ENCODE data around the gene LZTS3. TPM values are rescaled to one million over a fixed set of nuclear protein-coding genes. Genes with fewer than 3 reads are reported as not detected.
"Not testable (repeated sequence)": the region's sequence is repeated elsewhere in the genome, so short reads cannot be mapped to it uniquely, and the experiment has no call there.

LZTS3 gene
- total and polyA plus RNA-seq, 4 donors: 8.8 to 18.6 (median 13.1) TPM

DNA sequence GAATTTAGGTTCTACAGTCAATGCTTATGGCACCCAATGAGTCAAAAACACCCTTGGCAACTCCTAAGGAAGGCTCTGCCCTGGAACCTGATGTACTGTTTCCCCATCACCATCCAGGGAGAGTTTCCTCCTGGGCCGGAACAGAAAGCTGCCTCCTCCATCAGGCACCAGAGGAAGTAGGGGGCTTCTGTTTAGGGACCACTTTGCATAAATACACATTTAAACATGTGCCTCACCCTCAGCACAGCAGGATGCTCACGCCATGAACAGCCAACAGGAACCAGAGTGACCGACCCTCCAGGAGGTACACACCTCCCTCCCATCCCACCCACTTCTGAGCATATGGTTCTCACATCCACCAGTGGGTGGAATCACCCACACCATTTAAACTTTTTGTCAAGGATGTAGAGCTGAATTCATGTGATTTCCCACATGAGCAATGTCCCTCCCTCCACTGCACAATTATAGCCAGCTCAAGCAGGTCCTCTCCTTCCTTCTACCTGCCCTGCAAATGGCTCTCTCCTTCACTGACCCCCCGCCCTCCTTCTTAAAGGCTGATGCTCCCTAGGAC, 16.3 kb upstream of the LZTS3 start:
- Histone ChIP-seq H3K9me3 (ENCODE audit: control insufficient read depth in 4 of 4, insufficient read depth in 3 of 4, low read length in 3 of 4) (peaks cover 0 to 2% (median 0%) of the 10 kb centered on the region in 4 donors), H3K4me3 (no peak overlapping the region), H3K4me1 (ENCODE audit: control insufficient read depth in 5 of 5, insufficient read depth in 5 of 5, low read length in 5 of 5) (no peaks in the 10 kb centered on the region), H3K27ac (ENCODE audit: low read depth in 1 of 2, low read length in 1 of 2) (no peak overlapping the region), H3K9ac (ENCODE audit: insufficient read depth in 1 of 2, low read length in 2 of 2) (no peak overlapping the region), H3K36me3 (ENCODE audit: control insufficient read depth in 4 of 4, insufficient read depth in 4 of 4, low read length in 4 of 4) (peaks cover 11 to 44% (median 18%) of the 10 kb centered on the region in 4 donors), H3K27me3 (ENCODE audit: control insufficient read depth in 3 of 3, insufficient read depth in 3 of 3, low read length in 2 of 3) (no peaks in the 10 kb centered on the region)
- whole genome bisulfite sequencing, 2 donors: 89 to 91% methylated on average over 4 of the region's 4 CpGs
- ATAC-seq (ENCODE audit: insufficient read depth, low FRiP score) (no peak), DNase-seq (no peak)
- TF ChIP-seq, protein P1, sequence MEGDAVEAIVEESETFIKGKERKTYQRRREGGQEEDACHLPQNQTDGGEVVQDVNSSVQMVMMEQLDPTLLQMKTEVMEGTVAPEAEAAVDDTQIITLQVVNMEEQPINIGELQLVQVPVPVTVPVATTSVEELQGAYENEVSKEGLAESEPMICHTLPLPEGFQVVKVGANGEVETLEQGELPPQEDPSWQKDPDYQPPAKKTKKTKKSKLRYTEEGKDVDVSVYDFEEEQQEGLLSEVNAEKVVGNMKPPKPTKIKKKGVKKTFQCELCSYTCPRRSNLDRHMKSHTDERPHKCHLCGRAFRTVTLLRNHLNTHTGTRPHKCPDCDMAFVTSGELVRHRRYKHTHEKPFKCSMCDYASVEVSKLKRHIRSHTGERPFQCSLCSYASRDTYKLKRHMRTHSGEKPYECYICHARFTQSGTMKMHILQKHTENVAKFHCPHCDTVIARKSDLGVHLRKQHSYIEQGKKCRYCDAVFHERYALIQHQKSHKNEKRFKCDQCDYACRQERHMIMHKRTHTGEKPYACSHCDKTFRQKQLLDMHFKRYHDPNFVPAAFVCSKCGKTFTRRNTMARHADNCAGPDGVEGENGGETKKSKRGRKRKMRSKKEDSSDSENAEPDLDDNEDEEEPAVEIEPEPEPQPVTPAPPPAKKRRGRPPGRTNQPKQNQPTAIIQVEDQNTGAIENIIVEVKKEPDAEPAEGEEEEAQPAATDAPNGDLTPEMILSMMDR (IDR thresholded peaks at IDR 0.05; ENCODE audit: control extremely low read depth, extremely low read depth): no peak

DNA sequence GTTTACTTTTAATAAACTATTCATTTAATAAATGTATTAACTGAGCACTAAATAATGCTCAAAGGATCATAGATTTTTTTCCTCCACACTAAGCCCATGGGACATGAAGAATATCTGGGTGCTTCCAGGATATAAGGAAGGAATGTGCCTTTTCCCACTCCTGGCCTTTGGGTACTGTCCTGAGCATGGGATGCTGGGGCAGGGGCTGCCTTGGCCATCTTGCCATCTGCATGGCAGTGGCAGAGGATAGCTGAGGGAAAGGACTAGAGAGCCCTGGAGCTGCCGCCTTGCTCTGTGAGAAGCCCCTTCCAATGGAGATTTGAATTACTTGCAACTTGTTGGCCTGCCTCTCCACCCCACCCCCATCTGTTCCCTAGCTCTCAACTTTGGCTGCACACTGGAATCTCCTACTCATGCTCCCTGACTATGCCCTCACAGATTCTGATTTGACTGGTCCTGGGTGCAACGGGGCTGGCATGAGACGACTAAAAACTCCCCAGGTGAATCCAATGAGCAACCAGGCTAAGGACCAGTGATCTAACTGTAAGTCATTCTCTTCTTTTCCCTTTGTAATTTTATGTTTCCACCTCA, 15.6 kb upstream of the LZTS3 start:
- ATAC-seq (ENCODE audit: insufficient read depth, low FRiP score) (no peak), DNase-seq (no peak)
- TF ChIP-seq, protein P1 (IDR thresholded peaks at IDR 0.05; ENCODE audit: control extremely low read depth, extremely low read depth): no peak
- no peaks in the 10 kb centered on the region for H3K9me3 ChIP-seq (ENCODE audit: control insufficient read depth in 4 of 4, insufficient read depth in 3 of 4, low read length in 3 of 4)
- no peaks in the 10 kb centered on the region for H3K4me1 ChIP-seq (ENCODE audit: control insufficient read depth in 5 of 5, insufficient read depth in 5 of 5, low read length in 5 of 5)
- no peak overlapping the region for H3K4me3 ChIP-seq
- no peaks in the 10 kb centered on the region for H3K27me3 ChIP-seq (ENCODE audit: control insufficient read depth in 3 of 3, insufficient read depth in 3 of 3, low read length in 2 of 3)
- no peak overlapping the region for H3K9ac ChIP-seq (ENCODE audit: insufficient read depth in 1 of 2, low read length in 2 of 2)
- no peak overlapping the region for H3K27ac ChIP-seq (ENCODE audit: low read depth in 1 of 2, low read length in 1 of 2)
- 88 to 95% methylated on average over 3 of the region's 3 CpGs for WGBS, 2 donors
- H3K36me3 ChIP-seq (ENCODE audit: control insufficient read depth in 4 of 4, insufficient read depth in 4 of 4, low read length in 4 of 4): peaks cover 4 to 36% (median 13%) of the 10 kb centered on the region in 4 donors

DNA sequence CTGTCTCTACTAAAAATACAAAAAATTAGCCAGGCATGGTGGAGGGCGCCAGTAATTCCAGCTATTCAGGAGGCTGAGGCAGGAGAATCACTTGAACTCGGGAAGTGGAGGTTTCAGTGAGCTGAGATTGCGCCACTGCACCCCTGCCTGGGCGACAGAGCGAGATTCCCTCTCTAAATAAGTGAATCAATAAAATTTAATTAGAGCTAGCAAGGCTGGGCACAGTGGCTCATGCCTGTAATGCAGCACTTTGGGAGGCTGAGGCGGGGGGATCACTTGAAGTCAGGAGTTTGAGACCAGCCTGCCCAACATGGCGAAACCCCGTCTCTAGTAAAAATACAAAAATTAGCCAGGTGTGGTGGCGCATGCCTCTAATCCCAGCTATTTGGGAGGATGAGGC, 14.5 kb upstream of the LZTS3 start:
- H3K9me3 ChIP-seq (ENCODE audit: control insufficient read depth in 4 of 4, insufficient read depth in 3 of 4, low read length in 3 of 4); H3K9ac ChIP-seq (ENCODE audit: insufficient read depth in 1 of 2, low read length in 2 of 2); H3K27ac ChIP-seq (ENCODE audit: low read depth in 1 of 2, low read length in 1 of 2); H3K4me1 ChIP-seq (ENCODE audit: control insufficient read depth in 5 of 5, insufficient read depth in 5 of 5, low read length in 5 of 5); H3K4me3 ChIP-seq; DNase-seq; H3K27me3 ChIP-seq (ENCODE audit: control insufficient read depth in 3 of 3, insufficient read depth in 3 of 3, low read length in 2 of 3); ATAC-seq (ENCODE audit: insufficient read depth, low FRiP score): not testable (repeated sequence)
- 96% methylated on average over 9 of the region's 9 CpGs for WGBS, 2 donors
- H3K36me3 ChIP-seq (ENCODE audit: control insufficient read depth in 4 of 4, insufficient read depth in 4 of 4, low read length in 4 of 4): peaks cover 0 to 29% (median 11%) of the 10 kb centered on the region in 4 donors

DNA sequence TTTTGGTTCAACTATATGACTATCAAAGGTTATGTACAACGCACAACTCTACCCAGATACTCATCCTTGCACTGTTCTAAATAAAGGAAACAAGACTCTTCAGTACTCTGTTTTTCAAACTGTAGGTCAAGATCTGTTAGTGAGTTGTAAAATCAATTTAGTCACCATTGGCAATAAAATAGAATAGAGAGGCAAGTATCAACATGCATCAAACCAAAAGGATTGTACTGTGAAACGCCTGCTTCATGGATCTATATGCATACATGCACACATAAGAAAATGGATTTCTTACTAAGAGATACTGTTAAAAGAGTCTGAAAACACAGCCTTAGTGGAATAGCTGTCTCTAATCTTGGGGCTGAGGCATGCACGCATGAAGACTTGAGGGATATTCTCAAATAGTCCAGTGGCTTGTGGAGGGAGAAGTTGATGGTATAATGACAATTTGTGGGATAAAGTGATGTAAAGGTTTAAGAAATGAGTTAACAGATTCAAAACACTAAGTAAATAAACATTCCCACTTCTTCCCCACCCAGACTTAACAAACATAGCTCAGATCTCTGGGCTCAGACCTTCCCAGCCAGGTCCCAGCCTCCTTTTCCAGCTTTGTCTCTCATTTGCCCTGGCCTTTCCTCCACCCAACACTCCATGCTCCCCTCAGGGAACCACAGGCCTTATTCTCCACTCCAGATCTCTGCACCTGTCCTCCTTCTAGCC, 10.7 kb upstream of the LZTS3 start:
- DNase-seq: no peak
- H3K27ac ChIP-seq (ENCODE audit: low read depth in 1 of 2, low read length in 1 of 2): no peak overlapping the region
- WGBS, 2 donors: 95 to 99% methylated on average over 3 of the region's 3 CpGs
- TF ChIP-seq, protein P1 (IDR thresholded peaks at IDR 0.05; ENCODE audit: control extremely low read depth, extremely low read depth): no peak
- no peak for ATAC-seq (ENCODE audit: insufficient read depth, low FRiP score)
- no peaks in the 10 kb centered on the region for H3K4me1 ChIP-seq (ENCODE audit: control insufficient read depth in 5 of 5, insufficient read depth in 5 of 5, low read length in 5 of 5)
- H3K36me3 ChIP-seq (ENCODE audit: control insufficient read depth in 4 of 4, insufficient read depth in 4 of 4, low read length in 4 of 4): peaks cover 0 to 5% (median 0%) of the 10 kb centered on the region in 4 donors
- no peaks in the 10 kb centered on the region for H3K9me3 ChIP-seq (ENCODE audit: control insufficient read depth in 4 of 4, insufficient read depth in 3 of 4, low read length in 3 of 4)
- H3K4me3 ChIP-seq: no peak overlapping the region
- H3K9ac ChIP-seq (ENCODE audit: insufficient read depth in 1 of 2, low read length in 2 of 2): no peak overlapping the region
- no peaks in the 10 kb centered on the region for H3K27me3 ChIP-seq (ENCODE audit: control insufficient read depth in 3 of 3, insufficient read depth in 3 of 3, low read length in 2 of 3)

DNA sequence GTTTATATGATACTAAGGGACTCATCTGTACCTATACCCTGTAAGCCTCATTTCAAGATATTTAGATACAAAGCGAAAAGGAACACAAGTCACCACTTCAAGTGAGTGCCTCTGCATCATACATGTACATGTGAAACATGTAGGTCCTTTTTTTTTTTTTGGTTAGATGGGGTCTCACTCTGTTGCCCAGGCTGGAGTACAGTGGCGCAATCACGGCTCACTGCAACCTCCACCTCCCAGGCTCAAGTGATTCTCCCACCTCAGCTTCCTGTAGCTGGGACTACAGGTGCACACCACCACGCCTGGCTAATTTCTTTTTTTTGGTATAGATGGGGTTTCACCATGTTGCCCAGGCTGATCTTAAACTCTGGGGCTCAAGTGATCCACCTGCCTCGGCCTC, 9.1 kb upstream of the LZTS3 start:
- not testable (repeated sequence) for DNase-seq; H3K9me3 ChIP-seq (ENCODE audit: control insufficient read depth in 4 of 4, insufficient read depth in 3 of 4, low read length in 3 of 4); H3K27ac ChIP-seq (ENCODE audit: low read depth in 1 of 2, low read length in 1 of 2); H3K4me1 ChIP-seq (ENCODE audit: control insufficient read depth in 5 of 5, insufficient read depth in 5 of 5, low read length in 5 of 5); H3K4me3 ChIP-seq; H3K36me3 ChIP-seq (ENCODE audit: control insufficient read depth in 4 of 4, insufficient read depth in 4 of 4, low read length in 4 of 4); ATAC-seq (ENCODE audit: insufficient read depth, low FRiP score); H3K9ac ChIP-seq (ENCODE audit: insufficient read depth in 1 of 2, low read length in 2 of 2); H3K27me3 ChIP-seq (ENCODE audit: control insufficient read depth in 3 of 3, insufficient read depth in 3 of 3, low read length in 2 of 3)
- 96 to 97% methylated on average over 5 of the region's 5 CpGs for WGBS, 2 donors
